Lower lobe of right lung (tissue), 2 donors: ENCODE measurements around the gene CCL22. TPM values are rescaled to one million over a fixed set of nuclear protein-coding genes. Genes with fewer than 3 reads are reported as not detected.
A peak's percentile ranks its signal among the peaks of the same experiment; 100 is the strongest.

Experiments used
- ATAC-seq, 2 donors: fragments of 200-7000 bp; cut with Tn5 transposase; one replicate each; pipeline ENCODE4 v1.9.1; 2020 to 2022; ENCODE audit warnings: mild to moderate bottlenecking in 2 of 2, moderate library complexity in 2 of 2
- DNase-seq: peaks from one replicate; pipeline ENCODE4 v3.0.0-alpha.2; 2020
- H3K27ac ChIP-seq: fragments of 200-600 bp; one replicate; pipeline ENCODE4 v1.8.0; 2022
- H3K27me3 ChIP-seq: fragments of 200-600 bp; one replicate; pipeline ENCODE4 v1.8.0; 2022; ENCODE audit warnings: low read depth
- H3K36me3 ChIP-seq: fragments of 200-600 bp; one replicate; pipeline ENCODE4 v1.8.0; 2022; ENCODE audit warnings: mild to moderate bottlenecking
- H3K4me1 ChIP-seq: fragments of 200-600 bp; one replicate; pipeline ENCODE4 v1.8.0; 2022
- H3K4me3 ChIP-seq: fragments of 200-600 bp; one replicate; pipeline ENCODE4 v1.8.0; 2022; ENCODE audit warnings: mild to moderate bottlenecking
- H3K9me3 ChIP-seq: fragments of 200-600 bp; one replicate; pipeline ENCODE4 v1.8.0; 2022
- intact Hi-C: fragments of 100-400 bp; cut with DNase I; formaldehyde crosslinking; loops from one replicate; pipeline ENCODE4 v1.11.0; 2022
- total RNA-seq: library from RNA; stranded (reverse); fragmentation: NEBNext Ultra II Directional; extraction: Animal tissue kit (Norgen Biotek cat#: 25700); gene quantifications from one replicate; pipeline ENCODE4 v1.2.1, GENCODE V29; 2021
- TF ChIP-seq, protein P1 (sequence below): fragments of 200-600 bp; IDR thresholded peaks from one replicate; pipeline ENCODE4 v1.8.0; 2022; ENCODE audit warnings: antibody characterized with exemption, mild to moderate bottlenecking
- donor health status: DM: no; HTN: yes; CAD: no; lungs with severe emphysema.

Gene CCL22
- total RNA-seq, 1 donor from 2014 or later = 2.0 TPM

DNA sequence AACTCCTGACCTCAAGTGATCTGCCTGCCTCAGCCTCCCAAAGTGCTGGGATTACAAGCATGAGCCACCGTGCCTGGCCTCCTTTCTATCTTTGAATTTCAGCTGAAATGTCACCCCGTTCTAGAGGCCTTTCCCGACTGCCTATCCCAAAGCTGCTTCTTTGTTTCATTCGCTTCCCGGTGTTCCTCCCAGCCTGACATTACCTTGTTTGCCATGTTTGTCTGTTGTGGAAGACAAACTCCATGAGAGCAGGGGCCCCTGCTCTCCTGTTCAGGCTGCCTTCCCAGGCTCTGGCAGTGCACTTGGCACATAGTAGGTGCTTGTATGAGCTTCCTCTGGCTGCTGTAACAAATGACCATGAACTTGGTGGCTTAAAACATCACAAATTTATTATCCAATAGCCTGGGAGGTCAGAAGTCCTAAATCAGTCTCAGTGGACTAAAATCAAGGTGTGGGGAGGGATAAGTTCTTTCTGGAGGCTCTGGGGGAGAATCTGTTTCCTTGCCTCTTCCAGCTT lies 2.6 kb upstream of the CCL22 start:
- no peaks in the 10 kb centered on the region for H3K36me3 ChIP-seq
- intact Hi-C loops = no loop called here
- H3K4me1 ChIP-seq = no peaks in the 10 kb centered on the region
- H3K27ac ChIP-seq = no peak overlapping the region
- H3K9me3 ChIP-seq = no peaks in the 10 kb centered on the region
- H3K4me3 ChIP-seq = no peak overlapping the region
- TF ChIP-seq, protein P1, sequence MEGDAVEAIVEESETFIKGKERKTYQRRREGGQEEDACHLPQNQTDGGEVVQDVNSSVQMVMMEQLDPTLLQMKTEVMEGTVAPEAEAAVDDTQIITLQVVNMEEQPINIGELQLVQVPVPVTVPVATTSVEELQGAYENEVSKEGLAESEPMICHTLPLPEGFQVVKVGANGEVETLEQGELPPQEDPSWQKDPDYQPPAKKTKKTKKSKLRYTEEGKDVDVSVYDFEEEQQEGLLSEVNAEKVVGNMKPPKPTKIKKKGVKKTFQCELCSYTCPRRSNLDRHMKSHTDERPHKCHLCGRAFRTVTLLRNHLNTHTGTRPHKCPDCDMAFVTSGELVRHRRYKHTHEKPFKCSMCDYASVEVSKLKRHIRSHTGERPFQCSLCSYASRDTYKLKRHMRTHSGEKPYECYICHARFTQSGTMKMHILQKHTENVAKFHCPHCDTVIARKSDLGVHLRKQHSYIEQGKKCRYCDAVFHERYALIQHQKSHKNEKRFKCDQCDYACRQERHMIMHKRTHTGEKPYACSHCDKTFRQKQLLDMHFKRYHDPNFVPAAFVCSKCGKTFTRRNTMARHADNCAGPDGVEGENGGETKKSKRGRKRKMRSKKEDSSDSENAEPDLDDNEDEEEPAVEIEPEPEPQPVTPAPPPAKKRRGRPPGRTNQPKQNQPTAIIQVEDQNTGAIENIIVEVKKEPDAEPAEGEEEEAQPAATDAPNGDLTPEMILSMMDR = no peak
- H3K27me3 ChIP-seq = no peaks in the 10 kb centered on the region
- no peak for DNase-seq
- no peak for ATAC-seq

DNA sequence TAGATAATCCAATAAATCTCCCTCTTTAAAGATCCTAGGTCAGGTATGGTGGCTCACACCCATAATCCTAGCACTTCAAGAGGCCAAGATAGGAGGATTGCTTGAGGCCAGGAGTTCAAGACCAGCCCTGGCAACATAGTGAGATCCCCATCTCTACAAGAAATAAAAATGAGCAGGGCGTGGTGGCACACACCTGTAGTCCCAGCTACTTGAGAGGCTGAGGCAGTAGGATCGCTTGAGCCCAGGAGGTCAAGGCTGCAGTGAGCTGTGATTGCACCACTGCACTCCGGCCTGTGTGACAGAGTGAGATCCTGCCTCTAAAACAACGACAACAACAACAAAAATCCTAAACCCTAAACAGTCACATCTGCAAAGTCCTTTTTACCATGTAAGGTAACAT lies 2.0 kb upstream of the CCL22 start:
- Histone ChIP-seq H3K36me3 (no peaks in the 10 kb centered on the region), H3K4me3 (no peak overlapping the region), H3K4me1 (no peaks in the 10 kb centered on the region), H3K27ac (no peak overlapping the region), H3K9me3 (no peaks in the 10 kb centered on the region), H3K27me3 (no peaks in the 10 kb centered on the region)
- TF ChIP-seq, protein P1 = no peak
- intact Hi-C loops = no loop called here
- ATAC-seq (no peak), DNase-seq (no peak)

GRCh38 chr16:57357330-57358085 lies 1.1 kb upstream of the CCL22 start:
- TF ChIP-seq, protein P1 = no peak
- Histone ChIP-seq H3K27me3 (no peaks in the 10 kb centered on the region), H3K36me3 (no peaks in the 10 kb centered on the region), H3K27ac (no peak overlapping the region), H3K4me3 (no peak overlapping the region), H3K4me1 (no peaks in the 10 kb centered on the region), H3K9me3 (no peaks in the 10 kb centered on the region)
- DNase-seq (no peak), ATAC-seq (peak; percentile 71 to 75)
- intact Hi-C loops = no loop called here

DNA sequence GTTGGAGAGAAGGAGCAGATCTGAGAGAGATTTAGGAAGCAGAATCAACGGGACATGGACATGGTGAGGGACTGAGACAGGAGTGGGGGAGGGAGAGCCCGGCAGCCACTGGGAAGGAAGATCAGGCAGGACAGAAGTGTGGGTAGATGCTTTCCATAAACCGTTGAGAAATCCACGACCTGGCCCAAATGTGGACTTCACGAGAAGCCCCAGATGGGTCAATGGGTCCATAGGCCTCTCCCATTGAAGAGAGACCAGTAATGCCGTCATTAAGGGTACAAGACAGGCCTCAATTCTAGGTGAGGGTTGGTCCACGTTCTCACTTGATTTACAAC lies 530 bp upstream of the CCL22 start:
- H3K36me3 ChIP-seq = no peaks in the 10 kb centered on the region
- TF ChIP-seq, protein P1 = no peak
- no peak overlapping the region for H3K4me3 ChIP-seq
- no peaks in the 10 kb centered on the region for H3K27me3 ChIP-seq
- H3K27ac ChIP-seq = no peak overlapping the region
- no peak for DNase-seq
- H3K4me1 ChIP-seq = no peaks in the 10 kb centered on the region
- ATAC-seq = peak in 1 of 2 donors; percentile 6
- intact Hi-C loops = no loop called here
- H3K9me3 ChIP-seq = no peaks in the 10 kb centered on the region

DNA sequence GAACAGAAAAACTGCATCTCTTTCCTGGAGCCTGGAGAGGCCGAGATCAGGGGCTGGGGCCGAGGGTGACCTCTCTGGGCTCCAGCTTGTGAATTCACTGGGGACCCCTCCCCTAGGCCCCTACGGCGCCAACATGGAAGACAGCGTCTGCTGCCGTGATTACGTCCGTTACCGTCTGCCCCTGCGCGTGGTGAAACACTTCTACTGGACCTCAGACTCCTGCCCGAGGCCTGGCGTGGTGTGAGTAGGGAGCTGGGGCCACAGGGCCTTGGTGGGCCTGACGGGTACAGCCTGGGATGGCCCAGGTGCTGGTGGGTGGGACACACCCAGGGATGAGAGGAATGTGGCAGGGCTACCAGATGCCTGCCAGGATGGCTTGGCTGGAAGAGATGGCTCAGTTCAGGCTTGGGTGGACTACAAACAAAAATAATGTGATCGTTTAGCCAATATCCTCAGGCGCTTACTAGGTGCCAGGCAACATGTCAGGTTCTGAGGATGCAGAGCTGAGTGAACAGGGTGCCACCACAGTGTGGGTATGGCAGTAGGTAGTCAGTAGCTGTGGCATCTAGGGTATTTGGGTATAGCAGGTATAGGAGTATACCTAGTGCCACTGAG lies 1.8 kb downstream of the CCL22 start:
- Histone ChIP-seq H3K27ac (no peak overlapping the region), H3K4me1 (no peaks in the 10 kb centered on the region), H3K36me3 (no peaks in the 10 kb centered on the region), H3K27me3 (no peaks in the 10 kb centered on the region), H3K9me3 (no peaks in the 10 kb centered on the region), H3K4me3 (no peak overlapping the region)
- DNase-seq = no peak
- intact Hi-C loops = no loop called here
- TF ChIP-seq, protein P1 = no peak
- ATAC-seq = no peak
